Trophoblast cell (in vitro differentiated cells and primary cell): ENCODE data around the gene RAB3A.
A peak's percentile ranks its signal among the peaks of the same experiment; 100 is the strongest.

ENCODE experiments used
- DNase-seq, 2 donors: peaks; one replicate each; pipeline ENCODE4 v3.0.0-alpha.2; 2016
- H2AFZ ChIP-seq: 2 replicates; pipeline ENCODE4 v1.6.1; 2013; ENCODE audit warnings: low read length, moderate library complexity, mild to moderate bottlenecking; ENCODE audit not compliant: insufficient read depth, poor library complexity
- H2AK5ac ChIP-seq: 2 replicates; pipeline ENCODE4 v1.6.1; 2013; ENCODE audit warnings: mild to moderate bottlenecking, low read length
- H2BK120ac ChIP-seq: 2 replicates; pipeline ENCODE4 v1.6.1; 2013; ENCODE audit warnings: low read length, mild to moderate bottlenecking, moderate library complexity; ENCODE audit not compliant: insufficient read depth, poor library complexity
- H2BK12ac ChIP-seq: 2 replicates; pipeline ENCODE4 v1.6.1; 2013; ENCODE audit warnings: mild to moderate bottlenecking, low read length, moderate library complexity
- H2BK5ac ChIP-seq: 2 replicates; pipeline ENCODE4 v1.6.1; 2013; ENCODE audit warnings: low read length, low read depth, moderate library complexity, mild to moderate bottlenecking; ENCODE audit not compliant: poor library complexity
- H3K14ac ChIP-seq: 2 replicates; pipeline ENCODE4 v1.6.1; 2013; ENCODE audit warnings: mild to moderate bottlenecking, low read length
- H3K18ac ChIP-seq: 2 replicates; pipeline ENCODE4 v1.6.1; 2013; ENCODE audit warnings: mild to moderate bottlenecking, low read length
- H3K23ac ChIP-seq: 2 replicates; pipeline ENCODE4 v1.6.1; 2013; ENCODE audit warnings: low read length
- H3K27ac ChIP-seq: 2 replicates; pipeline ENCODE4 v1.5.1; 2013; ENCODE audit warnings: low read depth, mild to moderate bottlenecking, inconsistent platforms, low read length, moderate library complexity
- H3K27me3 ChIP-seq: 2 replicates; pipeline ENCODE4 v1.6.1; 2013; ENCODE audit warnings: inconsistent platforms, mild to moderate bottlenecking, low read length, moderate library complexity; ENCODE audit not compliant: insufficient read depth
- H3K36me3 ChIP-seq, 2 experiments: 1 replicate in 1 of 2; 2 replicates in 1 of 2; pipeline ENCODE4 v1.6.1; 2013; ENCODE audit warnings: low read length in 2 of 2, mild to moderate bottlenecking in 2 of 2, moderate library complexity in 1 of 2; ENCODE audit not compliant: insufficient read depth in 2 of 2, control insufficient read depth in 1 of 2
- H3K4ac ChIP-seq: 2 replicates; pipeline ENCODE4 v1.6.1; 2013; ENCODE audit warnings: low read depth, mild to moderate bottlenecking, low read length, moderate library complexity
- H3K4me1 ChIP-seq, 2 experiments: 1 replicate in 1 of 2; 2 replicates in 1 of 2; pipeline ENCODE4 v1.6.1; 2013; ENCODE audit warnings: low read length in 2 of 2, mild to moderate bottlenecking in 2 of 2, moderate library complexity in 1 of 2; ENCODE audit not compliant: insufficient read depth in 2 of 2, control insufficient read depth in 1 of 2
- H3K4me2 ChIP-seq: 2 replicates; pipeline ENCODE4 v1.6.1; 2013; ENCODE audit warnings: inconsistent platforms, mild to moderate bottlenecking, low read length, moderate library complexity
- H3K4me3 ChIP-seq: 2 replicates; pipeline ENCODE4 v1.5.1; 2013; ENCODE audit warnings: mild to moderate bottlenecking, low read depth, low read length, inconsistent platforms
- H3K79me1 ChIP-seq: one replicate; pipeline ENCODE4 v1.6.1; 2013; ENCODE audit warnings: low read length
- H3K79me2 ChIP-seq: 2 replicates; pipeline ENCODE4 v1.6.1; 2013; ENCODE audit warnings: low read length, mild to moderate bottlenecking; ENCODE audit not compliant: control insufficient read depth, insufficient read depth, poor library complexity
- H3K9ac ChIP-seq: 2 replicates; pipeline ENCODE4 v1.6.1; 2013; ENCODE audit warnings: mild to moderate bottlenecking, low read length
- H3K9me3 ChIP-seq: 2 replicates; pipeline ENCODE4 v1.6.1; 2013; ENCODE audit warnings: low read depth, mild to moderate bottlenecking, control low read depth, inconsistent platforms, low read length; ENCODE audit not compliant: insufficient read depth
- H4K12ac ChIP-seq: 2 replicates; pipeline ENCODE4 v1.6.1; 2013; ENCODE audit warnings: low read depth, mild to moderate bottlenecking, low read length, moderate library complexity
- H4K8ac ChIP-seq: 2 replicates; pipeline ENCODE4 v1.6.1; 2013; ENCODE audit warnings: low read depth, mild to moderate bottlenecking, low read length, moderate library complexity
- H4K91ac ChIP-seq: one replicate; pipeline ENCODE4 v1.6.1; 2013; ENCODE audit warnings: low read depth, mild to moderate bottlenecking, low read length, moderate library complexity
- WGBS: extraction: QIAGEN DNeasy Blood & Tissue Kit; methylation state at CpG from one replicate; pipeline ENCODE4 v1.1.7; 2013; ENCODE audit warnings: missing lambda C conversion rate; ENCODE audit not compliant: insufficient read length, insufficient coverage; ENCODE audit errors: extremely low coverage; 5-methylcytosine and 5-hydroxymethylcytosine counted together

RAB3A gene

DNA sequence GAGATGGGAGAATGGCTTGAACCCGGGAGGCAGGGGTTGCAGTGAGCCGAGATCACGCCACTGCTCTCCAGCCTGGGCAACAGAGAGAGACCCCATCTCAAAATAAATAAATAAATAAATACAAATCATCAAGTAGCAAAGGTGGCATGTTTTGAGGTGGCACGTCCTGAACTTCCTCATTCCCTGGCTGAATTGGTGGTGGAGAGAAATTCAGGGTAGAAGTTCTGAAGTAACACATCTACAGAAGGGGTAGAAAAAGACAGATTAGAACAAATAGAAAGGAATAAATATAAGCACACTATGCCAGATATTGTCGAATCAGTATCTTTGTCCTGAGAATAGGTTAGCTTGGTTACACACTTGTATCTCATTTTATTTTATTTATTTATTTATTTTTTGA lies 23.9 kb downstream of the RAB3A start:
- Histone ChIP-seq H3K36me3 (no peaks in the 10 kb centered on the region), H2BK5ac (no peak overlapping the region), H3K4ac (no peak overlapping the region), H3K4me1 (no peaks in the 10 kb centered on the region), H4K12ac (no peak overlapping the region), H2BK120ac (no peak overlapping the region), H3K9me3 (no peaks in the 10 kb centered on the region), H3K27ac (no peak overlapping the region), H3K4me3 (no peak overlapping the region), H2AFZ (no peak overlapping the region), H2BK12ac (no peak overlapping the region), H3K79me1 (no peaks in the 10 kb centered on the region), H2AK5ac (no peak overlapping the region), H3K9ac (no peak overlapping the region), H3K14ac (no peak overlapping the region), H3K23ac (no peak overlapping the region), H3K4me2 (no peak overlapping the region), H3K27me3 (peaks cover 3% of the 10 kb centered on the region), H3K18ac (no peak overlapping the region), H4K91ac (no peak overlapping the region), H3K79me2 (no peaks in the 10 kb centered on the region), H4K8ac (no peak overlapping the region)
- DNase-seq = no peak
- WGBS = no CpG with 5 or more reads among the region's 5 CpGs

DNA sequence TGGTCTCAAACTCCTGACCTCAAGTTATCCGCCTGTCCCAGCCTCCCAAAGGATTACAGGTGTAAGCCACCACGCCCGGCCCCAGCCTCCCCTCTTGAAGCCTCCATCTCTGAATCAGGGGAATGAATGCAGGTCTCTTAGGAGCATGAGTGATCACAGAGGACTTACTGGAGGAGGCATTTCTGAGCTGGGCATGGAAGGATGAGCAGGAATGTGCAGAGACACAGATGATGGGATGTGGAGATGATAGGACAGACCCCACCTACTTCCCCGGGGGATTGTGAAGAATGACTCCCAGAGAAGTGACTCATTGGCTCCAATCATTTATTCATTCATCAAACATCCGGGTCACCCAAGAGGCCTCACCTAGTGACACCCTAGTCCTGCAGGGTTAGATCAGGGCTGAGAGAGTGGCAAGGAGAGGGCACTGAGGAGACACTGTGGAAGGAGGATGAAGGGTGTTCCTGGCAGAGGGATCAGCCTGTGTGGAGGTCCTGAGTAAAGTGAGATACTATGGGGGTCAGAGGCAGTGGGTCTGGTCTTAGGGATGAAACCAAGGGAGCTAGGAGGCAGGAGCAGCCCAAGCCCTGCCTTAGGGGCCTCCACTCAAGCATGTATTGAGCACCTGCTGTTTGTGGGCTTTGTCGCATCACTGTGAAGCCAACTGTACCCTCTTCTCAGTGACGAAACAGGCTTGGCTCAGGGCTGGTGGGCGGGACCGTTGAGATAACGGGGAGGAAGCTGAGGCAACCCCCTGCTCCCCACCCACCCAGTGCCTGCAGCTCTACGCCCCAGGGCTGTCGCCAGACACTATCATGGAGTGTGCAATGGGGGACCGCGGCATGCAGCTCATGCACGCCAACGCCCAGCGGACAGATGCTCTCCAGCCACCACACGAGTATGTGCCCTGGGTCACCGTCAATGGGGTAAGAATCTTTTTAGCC lies 27.2 kb downstream of the RAB3A start:
- H2AK5ac ChIP-seq = no peak overlapping the region
- no peak overlapping the region for H2BK5ac ChIP-seq
- no peak overlapping the region for H3K23ac ChIP-seq
- no peak overlapping the region for H3K14ac ChIP-seq
- no peaks in the 10 kb centered on the region for H3K79me1 ChIP-seq
- peaks cover 0 to under 1% of the 10 kb centered on the region in 2 experiments for H3K36me3 ChIP-seq
- no peak overlapping the region for H3K4me2 ChIP-seq
- peaks cover 5% of the 10 kb centered on the region for H3K9me3 ChIP-seq
- H3K4ac ChIP-seq = no peak overlapping the region
- no peak overlapping the region for H4K12ac ChIP-seq
- H3K4me3 ChIP-seq = no peak overlapping the region
- no peak overlapping the region for H3K9ac ChIP-seq
- no peak for DNase-seq
- H2BK12ac ChIP-seq = no peak overlapping the region
- H3K18ac ChIP-seq = no peak overlapping the region
- H4K8ac ChIP-seq = no peak overlapping the region
- peaks cover 10% of the 10 kb centered on the region for H3K27me3 ChIP-seq
- H3K27ac ChIP-seq = no peak overlapping the region
- no peak overlapping the region for H4K91ac ChIP-seq
- H3K79me2 ChIP-seq = no peaks in the 10 kb centered on the region
- no peak overlapping the region for H2AFZ ChIP-seq
- no peak overlapping the region for H2BK120ac ChIP-seq
- WGBS = no CpG with 5 or more reads among the region's 19 CpGs
- peaks cover 4 to 9% of the 10 kb centered on the region in 2 experiments for H3K4me1 ChIP-seq

DNA sequence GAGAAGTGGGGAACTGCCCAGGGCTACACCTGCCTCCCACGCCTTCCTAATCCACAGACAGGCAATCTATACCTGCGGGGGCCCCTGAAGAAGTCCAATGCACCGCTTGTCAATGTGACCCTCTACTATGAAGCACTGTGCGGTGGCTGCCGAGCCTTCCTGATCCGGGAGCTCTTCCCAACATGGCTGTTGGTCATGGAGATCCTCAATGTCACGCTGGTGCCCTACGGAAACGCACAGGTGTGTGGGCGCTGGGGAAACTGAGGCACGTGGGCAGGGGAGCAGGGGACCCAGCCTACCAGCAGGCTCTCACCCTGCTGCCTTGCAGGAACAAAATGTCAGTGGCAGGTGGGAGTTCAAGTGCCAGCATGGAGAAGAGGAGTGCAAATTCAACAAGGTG lies 28.9 kb downstream of the RAB3A start:
- Histone ChIP-seq H3K4ac (no peak overlapping the region), H3K36me3 (peaks cover 7 to 10% of the 10 kb centered on the region in 2 experiments), H3K23ac (no peak overlapping the region), H3K27ac (no peak overlapping the region), H2BK5ac (no peak overlapping the region), H4K91ac (no peak overlapping the region), H3K4me3 (no peak overlapping the region), H4K12ac (no peak overlapping the region), H3K79me2 (no peaks in the 10 kb centered on the region), H3K9me3 (peaks cover 5% of the 10 kb centered on the region), H3K18ac (no peak overlapping the region), H2AFZ (no peak overlapping the region), H4K8ac (no peak overlapping the region), H3K27me3 (peaks cover 10% of the 10 kb centered on the region), H2BK12ac (no peak overlapping the region), H2AK5ac (no peak overlapping the region), H2BK120ac (no peak overlapping the region), H3K14ac (no peak overlapping the region), H3K4me1 (peaks cover 4 to 9% of the 10 kb centered on the region in 2 experiments), H3K4me2 (no peak overlapping the region), H3K79me1 (no peaks in the 10 kb centered on the region), H3K9ac (no peak overlapping the region)
- no peak for DNase-seq
- no CpG with 5 or more reads among the region's 11 CpGs for WGBS

DNA sequence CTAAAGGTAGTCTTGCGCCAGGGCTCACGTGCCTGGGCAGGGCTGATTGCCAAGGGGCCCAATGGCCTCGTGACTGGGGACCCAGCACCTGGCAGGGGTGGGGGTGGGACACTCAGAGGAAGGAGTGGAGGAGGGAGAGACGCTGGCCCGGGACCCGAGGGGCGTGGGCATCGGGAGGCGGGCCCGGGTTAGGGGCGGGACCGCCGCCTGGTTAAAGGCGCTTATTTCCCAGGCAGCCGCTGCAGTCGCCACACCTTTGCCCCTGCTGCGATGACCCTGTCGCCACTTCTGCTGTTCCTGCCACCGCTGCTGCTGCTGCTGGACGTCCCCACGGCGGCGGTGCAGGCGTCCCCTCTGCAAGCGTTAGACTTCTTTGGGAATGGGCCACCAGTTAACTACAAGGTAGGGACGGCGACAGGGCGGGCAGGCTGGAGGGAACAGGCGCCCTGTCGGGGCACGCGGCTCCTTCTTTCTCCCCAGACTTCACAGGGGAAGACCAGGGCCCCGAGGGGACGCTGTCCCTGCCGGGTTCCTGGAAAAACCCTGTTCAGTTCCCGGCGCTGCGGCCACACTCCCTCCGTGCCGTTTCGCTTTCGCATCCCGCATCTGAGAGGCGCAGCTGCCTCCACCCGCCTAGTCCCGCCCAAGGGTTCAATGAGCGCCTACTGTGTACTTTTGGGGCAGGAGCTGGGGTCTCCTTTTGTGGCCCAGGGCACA lies 30.1 kb downstream of the RAB3A start, which contains the start of gene IFI30:
IFI30 (plus strand) TSS at position 242 of the 717 bp plus-strand sequence; CDS start at position 271, 29 bp downstream.
- Histone ChIP-seq H3K79me2 (no peaks in the 10 kb centered on the region), H3K4ac (no peak within 1 kb of the TSS), H3K18ac (no peak within 1 kb of the TSS), H2AK5ac (no peak within 1 kb of the TSS), H3K4me3 (no peak within 1 kb of the TSS), H3K9me3 (peaks cover 5% of the 10 kb centered on the region), H3K9ac (no peak within 1 kb of the TSS), H4K8ac (no peak within 1 kb of the TSS), H3K27ac (no peak within 1 kb of the TSS), H2BK12ac (no peak within 1 kb of the TSS), H3K4me1 (peaks cover 4 to 9% of the 10 kb centered on the region in 2 experiments), H3K23ac (no peak within 1 kb of the TSS), H3K4me2 (peak within 1 kb of the TSS; percentile 73), H4K91ac (no peak within 1 kb of the TSS), H2BK120ac (no peak within 1 kb of the TSS), H3K36me3 (peaks cover 18 to 21% of the 10 kb centered on the region in 2 experiments), H3K27me3 (peaks cover 10% of the 10 kb centered on the region), H3K14ac (no peak within 1 kb of the TSS), H2AFZ (peak within 1 kb of the TSS; percentile 9), H3K79me1 (no peaks in the 10 kb centered on the region), H2BK5ac (no peak within 1 kb of the TSS), H4K12ac (no peak within 1 kb of the TSS)
- DNase-seq = peak; percentile 57 to 76
- no CpG with 5 or more reads among the region's 47 CpGs for WGBS
